Stimulated activated CD8-positive, alpha-beta memory T cell treated with anti-CD3 and anti-CD28 coated beads, Interleukin-15, amount 100 ng/mL, for 1 hour (primary cell): ENCODE measurements around the gene SMYD2.
"Not testable (repeated sequence)": the region's sequence is repeated elsewhere in the genome, so short reads cannot be mapped to it uniquely, and the experiment has no call there.

ENCODE experiments used
- DNase-seq: peaks from one replicate; pipeline ENCODE4 v3.0.0-alpha.2; 2020; ENCODE audit warnings: low read depth

The SMYD2 gene

GRCh38 chr1:214271995-214272731 is 8.8 kb upstream of the SMYD2 start:
- DNase-seq: no peak

- DNase-seq: no peak
Measured at GRCh38 chr1:214272964-214273533, 7.9 kb upstream of the SMYD2 start.

GRCh38 chr1:214275700-214276099 is 5.3 kb upstream of the SMYD2 start:
- not testable (repeated sequence) for DNase-seq

- no peak for DNase-seq
Measured at GRCh38 chr1:214276786-214277185, 4.2 kb upstream of the SMYD2 start.

- DNase-seq: no peak
Measured at GRCh38 chr1:214277704-214278635, 3.0 kb upstream of the SMYD2 start.

- no peak for DNase-seq
Measured at GRCh38 chr1:214280386-214281020, 456 bp upstream of the SMYD2 start.

GRCh38 chr1:214281720-214282629 is 1.0 kb downstream of the SMYD2 start:
- no peak for DNase-seq

- DNase-seq: no peak
Measured at GRCh38 chr1:214282630-214283242, 1.8 kb downstream of the SMYD2 start.

GRCh38 chr1:214285610-214286440 is 4.9 kb downstream of the SMYD2 start:
- no peak for DNase-seq

- DNase-seq: no peak
Measured at GRCh38 chr1:214287884-214288283, 6.9 kb downstream of the SMYD2 start.

GRCh38 chr1:214289574-214290272 is 8.8 kb downstream of the SMYD2 start:
- DNase-seq: no peak

- no peak for DNase-seq
Measured at GRCh38 chr1:214290424-214291037, 9.6 kb downstream of the SMYD2 start.

- no peak for DNase-seq
Measured at GRCh38 chr1:214292322-214292721, 11.4 kb downstream of the SMYD2 start.

GRCh38 chr1:214295934-214296333 is 15.0 kb downstream of the SMYD2 start:
- no peak for DNase-seq

GRCh38 chr1:214296860-214297745 is 16.1 kb downstream of the SMYD2 start:
- DNase-seq: no peak

- no peak for DNase-seq
Measured at GRCh38 chr1:214300149-214300780, 19.3 kb downstream of the SMYD2 start.

GRCh38 chr1:214301526-214301925 is 20.6 kb downstream of the SMYD2 start:
- DNase-seq: no peak
